Measurements from ENCODE around the gene CYTH4. TPM values are rescaled to one million over a fixed set of nuclear protein-coding genes. Genes with fewer than 3 reads are reported as not detected.
A peak's percentile ranks its signal among the peaks of the same experiment; 100 is the strongest.

CYTH4 gene
- total RNA-seq, 2 donors from 2014 or later, result not detected

- no peak overlapping the region for H3K27ac Mint-ChIP-seq
- H3K36me3 Mint-ChIP-seq (ENCODE audit: low read depth), result no peaks in the 10 kb centered on the region
- Histone ChIP-seq H3K4me3 (ENCODE audit: low read length) (no peak overlapping the region), H3K36me3 (ENCODE audit: control insufficient read depth, insufficient read depth, low read length) (no peaks in the 10 kb centered on the region), H3K27me3 (ENCODE audit: control insufficient read depth, insufficient read depth, low read length, poor library complexity, severe bottlenecking) (peaks cover under 1% of the 10 kb centered on the region), H3K27ac (ENCODE audit: low read depth, low read length) (no peak overlapping the region), H3K4me1 (ENCODE audit: control insufficient read depth, insufficient read depth, low read length) (no peaks in the 10 kb centered on the region), H3K9me3 (ENCODE audit: control insufficient read depth, low read length) (no peaks in the 10 kb centered on the region), H3K9ac (ENCODE audit: extremely low read depth, low read length, poor library complexity, severe bottlenecking) (no peak overlapping the region)
- 85 to 89% methylated on average over 2 to 4 of the region's 5 CpGs for WGBS, 2 experiments (ENCODE audit: insufficient coverage in 1 of 2, insufficient read length in 1 of 2)
- H3K9me3 Mint-ChIP-seq, result no peaks in the 10 kb centered on the region
- peak; percentile 24 for DNase-seq
- no peaks in the 10 kb centered on the region for H3K27me3 Mint-ChIP-seq (ENCODE audit: insufficient read depth)
- no peak overlapping the region for H3K4me3 Mint-ChIP-seq
- H3K4me1 Mint-ChIP-seq, result no peaks in the 10 kb centered on the region
- no peak for TF ChIP-seq CTCF (conservative IDR thresholded peaks at IDR 0.05)
Measured at GRCh38 chr22:37275622-37276021, 6.7 kb upstream of the CYTH4 start.

GRCh38 chr22:37276776-37277175 lies 5.5 kb upstream of the CYTH4 start:
- H3K4me1 ChIP-seq (ENCODE audit: control insufficient read depth, insufficient read depth, low read length), result no peaks in the 10 kb centered on the region
- no peak for TF ChIP-seq CTCF (conservative IDR thresholded peaks at IDR 0.05)
- no peaks in the 10 kb centered on the region for H3K9me3 ChIP-seq (ENCODE audit: control insufficient read depth, low read length)
- H3K27ac Mint-ChIP-seq, result no peak overlapping the region
- no peak overlapping the region for H3K4me3 ChIP-seq (ENCODE audit: low read length)
- H3K4me1 Mint-ChIP-seq, result no peaks in the 10 kb centered on the region
- WGBS, 2 experiments (ENCODE audit: insufficient coverage in 1 of 2, insufficient read length in 1 of 2), result 89 to 95% methylated on average over 1 to 2 of the region's 2 CpGs
- H3K27me3 ChIP-seq (ENCODE audit: control insufficient read depth, insufficient read depth, low read length, poor library complexity, severe bottlenecking), result no peaks in the 10 kb centered on the region
- H3K9ac ChIP-seq (ENCODE audit: extremely low read depth, low read length, poor library complexity, severe bottlenecking), result no peak overlapping the region
- peak; percentile 49 for DNase-seq
- no peaks in the 10 kb centered on the region for H3K9me3 Mint-ChIP-seq
- no peak overlapping the region for H3K27ac ChIP-seq (ENCODE audit: low read depth, low read length)
- H3K36me3 ChIP-seq (ENCODE audit: control insufficient read depth, insufficient read depth, low read length), result no peaks in the 10 kb centered on the region
- H3K4me3 Mint-ChIP-seq, result no peak overlapping the region
- no peaks in the 10 kb centered on the region for H3K27me3 Mint-ChIP-seq (ENCODE audit: insufficient read depth)
- H3K36me3 Mint-ChIP-seq (ENCODE audit: low read depth), result no peaks in the 10 kb centered on the region

GRCh38 chr22:37277384-37277783 lies 4.9 kb upstream of the CYTH4 start:
- Histone ChIP-seq H3K4me1 (ENCODE audit: control insufficient read depth, insufficient read depth, low read length) (no peaks in the 10 kb centered on the region), H3K36me3 (ENCODE audit: control insufficient read depth, insufficient read depth, low read length) (no peaks in the 10 kb centered on the region), H3K9ac (ENCODE audit: extremely low read depth, low read length, poor library complexity, severe bottlenecking) (no peak overlapping the region), H3K27ac (ENCODE audit: low read depth, low read length) (no peak overlapping the region), H3K4me3 (ENCODE audit: low read length) (no peak overlapping the region), H3K27me3 (ENCODE audit: control insufficient read depth, insufficient read depth, low read length, poor library complexity, severe bottlenecking) (no peaks in the 10 kb centered on the region), H3K9me3 (ENCODE audit: control insufficient read depth, low read length) (no peaks in the 10 kb centered on the region)
- 97 to 100% methylated on average over 9 to 11 of the region's 11 CpGs for WGBS, 2 experiments (ENCODE audit: insufficient coverage in 1 of 2, insufficient read length in 1 of 2)
- no peak for DNase-seq
- Mint-ChIP-seq H3K4me1 (no peaks in the 10 kb centered on the region), H3K27ac (no peak overlapping the region), H3K9me3 (no peaks in the 10 kb centered on the region), H3K4me3 (no peak overlapping the region), H3K36me3 (ENCODE audit: low read depth) (no peaks in the 10 kb centered on the region), H3K27me3 (ENCODE audit: insufficient read depth) (no peaks in the 10 kb centered on the region)
- TF ChIP-seq CTCF (conservative IDR thresholded peaks at IDR 0.05), result no peak
